ENCODE data around the gene BPIFB1. TPM values are rescaled to one million over a fixed set of nuclear protein-coding genes. Genes with fewer than 3 reads are reported as not detected.

Gene BPIFB1
- total and polyA plus RNA-seq, 2 of the 8 experiments (the other 6 are each of a cell fraction or from before 2014, with no cell fraction given): not detected

- TF ChIP-seq PHF8 (conservative IDR thresholded peaks at IDR 0.05; ENCODE audit: low read depth, low read length) (no peak), EP300 (IDR thresholded peaks at IDR 0.05; ENCODE audit: borderline replicate concordance in 1 of 2, low read depth in 2 of 2, low read length in 2 of 2) (no peak)
These were observed 27.4 kb downstream of the BPIFB1 start for GRCh38 chr20:33310327-33310899.

More at GRCh38 chr20:33310327-33310899, 27.4 kb downstream of the BPIFB1 start:
- Histone ChIP-seq H3K4me1 (replicated peaks in 1 of 4; ENCODE audit: control insufficient read depth in 3 of 4, insufficient read depth in 4 of 4, low read length in 3 of 4) (no peaks in the 10 kb centered on the region), H3K18ac (ENCODE audit: extremely low read depth, low read length) (no peak overlapping the region), H3K27ac (ENCODE audit: low read depth, low read length) (no peak overlapping the region), H2AFZ (ENCODE audit: low read length) (no peak overlapping the region), H4K8ac (ENCODE audit: extremely low read depth, insufficient read depth, low read length) (no peak overlapping the region), H3K14ac (ENCODE audit: insufficient read length) (no peak overlapping the region), H3K4me2 (ENCODE audit: insufficient read depth in 1 of 2, low read depth in 2 of 2, low read length in 2 of 2) (no peak overlapping the region), H4K20me1 (replicated peaks in 1 of 2; ENCODE audit: control insufficient read depth in 1 of 2, insufficient read depth in 2 of 2, low read length in 2 of 2) (peaks cover 0 to 3% of the 10 kb centered on the region in 2 experiments), H2BK12ac (ENCODE audit: low read depth, low read length) (no peak overlapping the region), H2BK120ac (replicated peaks; ENCODE audit: low read depth, low read length) (no peak overlapping the region), H3K9me3 (ENCODE audit: insufficient read depth in 2 of 2, low read depth in 1 of 2, low read length in 1 of 2) (no peaks in the 10 kb centered on the region), H3K27me3 (replicated peaks in 1 of 4; ENCODE audit: control insufficient read depth in 3 of 4, extremely low read depth in 1 of 4, insufficient read depth in 3 of 4, low read length in 3 of 4) (no peaks in the 10 kb centered on the region), H2BK15ac (ENCODE audit: low read length) (no peak overlapping the region), H3K79me1 (ENCODE audit: low read depth, low read length) (no peaks in the 10 kb centered on the region), H4K5ac (ENCODE audit: insufficient read length, low read depth, low read length) (no peak overlapping the region), H2BK5ac (ENCODE audit: low read depth, low read length) (no peak overlapping the region), H3K79me2 (ENCODE audit: control insufficient read depth in 1 of 2, insufficient read depth in 2 of 2, low read length in 2 of 2) (no peaks in the 10 kb centered on the region), H3K4me3 (ENCODE audit: extremely low read depth in 1 of 4, insufficient read depth in 2 of 4, low read depth in 3 of 4, low read length in 4 of 4) (no peak overlapping the region), H3K23ac (ENCODE audit: insufficient read length) (no peak overlapping the region), H2BK20ac (ENCODE audit: low read length) (no peak overlapping the region), H2AK5ac (ENCODE audit: low read depth, low read length) (no peak overlapping the region), H3K36me3 (ENCODE audit: control insufficient read depth in 2 of 4, insufficient read depth in 4 of 4, low read length in 3 of 4) (no peaks in the 10 kb centered on the region), H3K4ac (replicated peaks; ENCODE audit: insufficient read length, low read depth, low read length) (no peak overlapping the region), H3K23me2 (ENCODE audit: low read depth, low read length) (peaks cover 5% of the 10 kb centered on the region; the same call in 1 of the 2 replicates), H3K56ac (replicated peaks; ENCODE audit: insufficient read length, low read depth, low read length) (no peak overlapping the region), H3K9ac (replicated peaks in 1 of 4; ENCODE audit: extremely low read depth in 1 of 4, low read depth in 3 of 4, low read length in 3 of 4) (no peak overlapping the region), H4K91ac (replicated peaks; ENCODE audit: insufficient read length, low read length) (no peak overlapping the region)
- POLR2A ChIA-PET (ENCODE audit: partially characterized antibody): interaction anchor here (0.6 kb wide), 1 partner anchor 550 kb away, joined by 3 read pairs; no protein-coding TSS in a partner anchor
- WGBS, 2 experiments (ENCODE audit: extremely low coverage in 1 of 2, insufficient coverage in 1 of 2, insufficient read length in 1 of 2, insufficient replicate concordance in 2 of 2, low coverage in 1 of 2, low lambda C conversion rate in 2 of 2, missing lambda C conversion rate in 1 of 2): 79% methylated on average over 6 of the region's 6 CpGs; no CpG with 5 or more reads in 1 of the 2 experiments
- FAIRE-seq: no peak
- no peak for DNase-seq (ENCODE audit: low read depth in 1 of 2, low spot score in 2 of 2)
- CTCF ChIA-PET (ENCODE audit: partially characterized antibody): interaction anchor here (1.5 to 3.1 kb wide), 3 partner anchors 11 to 18 kb away, joined by 5 to 9 read pairs (median 9); no protein-coding TSS in a partner anchor

All from H1 (cell line).